GM12873 (cell line): Measurements from ENCODE around the gene TMEM223.

Experiments used
- CTCF ChIP-seq: IDR thresholded peaks from 2 replicates; pipeline ENCODE4 v1.5.1; 2012; ENCODE audit warnings: low read depth, mild to moderate bottlenecking, moderate library complexity, low read length, control low read depth; ENCODE audit not compliant: insufficient read depth; ENCODE audit errors: missing control alignments

TMEM223 gene

DNA sequence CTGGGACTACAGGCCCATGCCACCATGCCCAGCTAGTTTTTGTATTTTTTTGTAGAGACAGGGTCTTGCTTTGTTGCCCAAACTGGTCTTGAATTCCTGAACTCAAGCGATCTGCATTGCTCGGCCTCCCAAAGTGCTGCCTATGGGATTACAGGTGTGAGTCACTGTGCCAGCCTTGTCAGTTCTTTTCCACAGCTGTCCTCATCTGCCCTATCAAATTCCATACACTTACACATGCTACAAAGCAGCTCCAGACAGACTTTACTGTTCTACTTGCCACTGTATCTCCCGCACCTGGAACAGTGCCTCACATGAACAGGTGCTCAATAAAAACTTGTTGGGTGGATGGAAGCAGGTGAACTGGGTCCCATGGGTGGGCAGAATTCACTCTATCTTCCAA is 31.9 kb upstream of the TMEM223 start:
- no peak for TF ChIP-seq CTCF

GRCh38 chr11:62817129-62817528 is 25.3 kb upstream of the TMEM223 start:
- no peak for TF ChIP-seq CTCF

- TF ChIP-seq CTCF = no peak
Measured at GRCh38 chr11:62816557-62816956, 24.8 kb upstream of the TMEM223 start.

- TF ChIP-seq CTCF = no peak
Measured at GRCh38 chr11:62811659-62812058, 19.9 kb upstream of the TMEM223 start.

GRCh38 chr11:62810748-62811147 is 18.9 kb upstream of the TMEM223 start:
- TF ChIP-seq CTCF = no peak

GRCh38 chr11:62806611-62807121 is 14.9 kb upstream of the TMEM223 start:
- TF ChIP-seq CTCF = no peak

DNA sequence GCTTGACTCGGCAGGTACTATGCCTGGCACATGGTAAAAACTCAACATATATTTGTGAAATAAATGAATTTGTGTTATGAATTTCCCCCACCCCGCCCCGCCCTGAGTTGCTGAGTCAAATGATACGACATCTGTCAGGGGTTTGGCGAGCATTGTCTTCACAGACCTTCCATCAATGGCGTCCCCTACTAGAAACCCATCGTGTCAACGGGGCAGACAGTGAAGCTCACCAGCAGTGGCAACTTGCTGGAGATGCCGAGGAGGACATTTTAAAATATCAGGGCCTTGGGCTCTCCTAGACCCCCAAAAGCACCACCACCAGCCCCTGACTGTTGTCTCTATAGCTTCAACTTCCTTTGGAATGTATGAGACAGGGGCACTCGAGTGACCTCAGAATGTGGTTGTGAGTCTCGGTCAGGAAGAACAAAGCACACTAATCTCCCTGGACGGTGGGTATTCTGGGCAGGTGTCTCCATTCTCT is 14.2 kb upstream of the TMEM223 start:
- TF ChIP-seq CTCF = no peak
